Activated CD4-positive, alpha-beta T cell treated with anti-CD3 and anti-CD28 coated beads, Interleukin-2, amount 50 U/mL, for 4 hours (primary cell): ENCODE measurements around the gene SPATS2L.

Experiments used
- DNase-seq, 2 experiments: peaks; one replicate each; pipeline ENCODE4 v3.0.0-alpha.2; 2020

Gene SPATS2L

DNA sequence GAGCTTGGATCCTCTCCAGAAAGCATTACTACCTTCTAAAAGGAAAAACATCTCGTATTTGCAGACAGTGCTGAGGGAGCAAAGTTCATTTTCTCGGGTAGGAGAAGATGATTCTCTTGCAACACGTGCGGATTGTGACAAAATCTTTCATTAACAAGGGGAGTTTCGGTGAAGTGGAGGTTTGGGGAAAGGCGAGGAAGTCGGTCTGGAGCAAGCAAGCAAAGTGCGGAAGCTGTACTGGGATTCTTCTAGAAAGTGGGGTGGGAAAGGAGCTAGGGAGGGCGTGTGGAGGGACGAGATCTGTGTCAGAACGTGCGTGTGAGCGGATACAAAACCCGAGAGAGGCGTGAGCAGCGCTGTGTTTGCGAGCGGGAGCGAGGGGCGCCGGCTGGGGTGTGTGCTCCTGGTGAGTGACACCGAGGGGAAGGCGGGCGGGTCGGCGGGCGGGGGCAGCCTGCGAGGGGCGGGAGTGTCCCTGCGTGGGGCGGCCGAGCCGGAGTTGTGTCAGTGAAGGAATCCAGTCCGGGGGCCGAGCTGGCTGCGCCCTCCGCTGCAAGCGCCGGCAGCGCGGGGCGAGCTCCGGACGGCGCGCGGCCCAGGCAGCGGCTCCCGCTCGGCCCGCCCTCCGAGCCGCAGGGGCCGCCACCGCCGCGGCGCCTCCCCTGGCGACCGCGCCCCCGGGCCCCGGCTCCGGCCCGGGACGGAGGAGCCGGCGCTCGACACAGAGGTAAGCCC lies at the start of gene SPATS2L:
TSS of gene SPATS2L (plus strand) at position 498 of the 735 bp plus-strand sequence. CDS start 82,552 bp downstream, outside the sequence.
- peak; percentile 42 to 50 for DNase-seq

DNA sequence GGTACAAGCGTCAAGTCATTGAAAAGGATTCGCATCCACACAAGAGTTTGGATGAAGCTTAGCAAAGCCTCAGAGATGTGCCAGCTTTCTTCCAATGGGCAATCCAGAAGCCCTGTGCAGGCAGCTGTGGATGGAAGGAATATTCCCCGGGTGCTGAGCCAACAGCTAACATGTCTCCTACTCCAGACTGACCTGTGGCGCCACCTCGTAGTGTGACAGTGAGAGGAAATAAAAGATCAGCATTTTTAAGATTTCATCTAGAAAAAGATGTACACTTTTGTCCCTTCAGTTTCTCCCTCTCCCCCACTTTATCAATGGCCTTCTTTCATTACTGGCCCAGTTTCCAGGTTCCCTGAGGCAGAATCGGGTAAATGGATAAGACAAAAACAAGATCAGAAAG lies 48.9 kb upstream of the SPATS2L start:
- no peak for DNase-seq

DNA sequence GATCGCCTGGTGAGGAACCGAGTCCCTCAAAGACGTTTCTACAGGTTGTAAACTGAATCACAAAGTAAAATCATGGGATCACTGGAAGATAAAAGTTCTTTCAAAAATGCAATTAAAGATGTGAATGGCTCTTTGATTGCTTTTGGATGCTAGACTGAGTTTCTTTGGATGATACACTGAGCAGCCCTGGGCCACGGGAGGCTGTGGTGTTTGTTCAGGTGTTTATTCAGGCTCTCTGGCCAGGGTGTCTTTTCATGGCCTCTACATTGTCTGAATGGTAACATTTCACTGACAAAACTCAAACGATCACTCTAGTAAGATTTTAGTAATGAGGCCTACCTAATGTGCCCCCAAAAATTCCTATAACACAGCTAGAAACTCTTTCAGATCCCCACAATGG lies 48.4 kb upstream of the SPATS2L start:
- DNase-seq, result no peak

DNA sequence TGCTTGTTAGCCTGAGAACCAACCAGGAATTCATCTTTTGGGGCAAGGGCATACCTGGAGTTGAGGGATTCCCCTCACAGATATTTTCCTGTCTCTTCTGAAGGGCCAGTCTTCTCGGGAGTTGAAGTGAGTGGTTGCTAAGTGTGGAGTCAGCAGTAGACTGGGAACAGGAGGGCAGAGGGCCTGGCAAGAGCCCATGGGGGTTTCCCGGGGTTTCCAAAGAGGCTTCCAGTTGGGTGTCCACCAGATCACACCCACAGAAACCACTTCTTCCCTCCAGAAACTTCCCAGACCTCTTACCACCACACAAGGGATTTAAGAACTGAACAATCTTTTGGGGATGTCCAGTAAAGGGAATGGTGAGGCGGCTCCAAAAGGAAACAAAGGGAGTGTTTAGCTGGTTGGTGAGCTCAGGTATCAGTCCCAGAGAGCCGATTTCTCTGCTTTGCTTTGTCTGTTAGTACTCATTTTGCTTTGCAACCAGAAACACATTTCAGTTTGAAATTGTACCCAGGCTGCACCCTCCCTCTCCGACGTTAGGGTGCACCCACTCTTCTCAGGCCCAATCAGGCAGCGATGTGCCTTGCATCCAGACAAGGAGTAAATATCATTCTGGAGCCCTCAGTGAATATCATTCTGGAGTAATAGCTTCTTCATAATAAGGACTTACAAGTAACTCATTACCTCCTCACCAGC lies 47.5 kb upstream of the SPATS2L start:
- no peak for DNase-seq

- DNase-seq, result no peak
Measured at GRCh38 chr2:200259577-200259957, 46.9 kb upstream of the SPATS2L start.

GRCh38 chr2:200262047-200262446 lies 44.4 kb upstream of the SPATS2L start:
- DNase-seq, result no peak

DNA sequence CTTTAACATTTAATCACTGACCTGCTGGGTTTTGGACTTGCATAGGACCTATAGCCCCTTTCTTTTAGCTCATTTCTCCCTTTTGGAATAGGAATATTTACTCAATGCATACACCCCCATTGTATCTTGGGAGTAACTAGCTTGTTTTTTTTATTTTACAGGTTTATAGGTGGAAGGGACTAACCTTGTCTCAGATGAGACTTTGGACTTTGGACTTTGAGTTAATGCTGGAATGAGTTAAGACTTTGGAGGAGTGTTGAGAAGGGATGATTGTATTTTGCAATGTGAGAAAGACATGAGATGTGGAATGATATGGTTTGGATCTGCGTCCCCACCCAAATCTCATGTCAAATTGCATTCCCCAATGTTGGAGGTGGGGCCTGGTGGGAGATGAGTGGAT lies 43.2 kb upstream of the SPATS2L start:
- no peak for DNase-seq

DNA sequence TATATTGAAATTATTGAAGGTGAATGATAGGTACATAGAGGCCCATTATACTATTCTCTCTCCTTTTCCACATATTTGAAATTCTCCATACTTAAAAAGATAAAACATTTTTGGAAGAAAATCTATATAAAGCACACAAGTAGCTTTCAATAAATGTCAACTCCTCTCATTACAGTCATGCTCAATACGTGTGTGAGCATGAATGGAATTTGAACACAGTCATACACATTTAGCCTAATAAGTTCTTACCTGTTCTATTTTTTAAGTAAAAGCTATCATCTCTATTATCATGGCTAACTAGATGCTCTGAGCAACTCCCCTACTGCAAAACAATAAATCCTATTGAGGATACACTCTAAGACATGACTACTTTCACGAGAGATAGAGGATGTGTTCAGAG lies 41.9 kb upstream of the SPATS2L start:
- no peak for DNase-seq

DNA sequence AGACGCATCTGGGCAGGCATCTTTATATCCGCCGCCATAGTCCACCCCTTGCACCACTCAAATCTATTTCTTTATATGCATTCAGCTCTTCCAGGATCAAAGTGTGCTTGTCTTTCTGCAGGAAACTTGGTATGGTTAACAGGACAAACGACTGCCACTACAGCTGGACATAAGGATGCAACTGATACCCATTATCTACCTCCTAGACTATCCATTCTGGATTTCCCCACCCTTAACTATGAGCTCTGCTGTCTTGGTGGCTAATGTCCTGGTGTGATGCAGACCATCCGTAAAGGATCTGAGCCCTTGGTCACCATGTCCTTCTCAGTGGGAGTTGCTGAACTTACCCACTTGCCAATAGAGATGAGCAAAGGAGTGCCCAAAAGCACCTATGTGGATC lies 40.1 kb upstream of the SPATS2L start:
- no peak for DNase-seq

DNA sequence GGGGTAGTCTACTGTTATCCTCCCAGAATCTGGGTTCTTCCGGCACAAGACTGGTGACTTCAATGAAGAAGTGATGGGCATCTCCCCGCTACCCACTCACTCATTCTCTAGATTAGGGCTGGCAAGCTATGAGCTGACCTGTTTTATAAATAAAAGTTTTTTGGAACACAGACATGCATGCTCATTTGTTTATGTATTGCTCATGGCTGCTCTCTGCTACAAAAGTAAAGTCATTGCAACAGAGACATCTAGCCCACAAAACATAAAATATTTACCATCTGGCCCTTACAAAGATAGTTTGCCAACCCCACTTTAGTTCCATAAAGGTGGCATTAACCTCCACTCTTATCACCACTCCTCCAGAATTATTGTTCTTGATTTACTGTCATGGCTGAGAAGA lies 39.1 kb upstream of the SPATS2L start:
- no peak for DNase-seq

GRCh38 chr2:200270732-200271131 lies 35.8 kb upstream of the SPATS2L start:
- DNase-seq, result no peak

DNA sequence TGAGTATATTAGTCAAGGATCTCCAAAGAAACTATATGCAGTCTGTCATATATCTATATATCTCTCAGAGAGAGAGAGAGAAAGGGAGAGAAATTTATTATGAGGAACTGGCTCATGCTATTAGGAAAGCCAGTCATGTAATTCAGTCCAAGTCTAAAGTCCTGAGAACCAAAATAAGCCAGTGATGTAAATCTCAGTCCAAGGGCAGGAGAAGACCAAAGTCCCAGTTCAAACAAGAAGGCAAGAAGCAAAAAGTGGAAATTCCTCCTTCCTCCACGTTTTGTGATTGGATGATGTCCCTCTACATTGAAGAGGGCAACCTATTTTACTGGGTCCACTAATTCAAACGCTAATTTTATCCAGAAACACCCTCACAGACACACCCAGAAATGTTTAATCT lies 34.2 kb upstream of the SPATS2L start:
- DNase-seq, result no peak

DNA sequence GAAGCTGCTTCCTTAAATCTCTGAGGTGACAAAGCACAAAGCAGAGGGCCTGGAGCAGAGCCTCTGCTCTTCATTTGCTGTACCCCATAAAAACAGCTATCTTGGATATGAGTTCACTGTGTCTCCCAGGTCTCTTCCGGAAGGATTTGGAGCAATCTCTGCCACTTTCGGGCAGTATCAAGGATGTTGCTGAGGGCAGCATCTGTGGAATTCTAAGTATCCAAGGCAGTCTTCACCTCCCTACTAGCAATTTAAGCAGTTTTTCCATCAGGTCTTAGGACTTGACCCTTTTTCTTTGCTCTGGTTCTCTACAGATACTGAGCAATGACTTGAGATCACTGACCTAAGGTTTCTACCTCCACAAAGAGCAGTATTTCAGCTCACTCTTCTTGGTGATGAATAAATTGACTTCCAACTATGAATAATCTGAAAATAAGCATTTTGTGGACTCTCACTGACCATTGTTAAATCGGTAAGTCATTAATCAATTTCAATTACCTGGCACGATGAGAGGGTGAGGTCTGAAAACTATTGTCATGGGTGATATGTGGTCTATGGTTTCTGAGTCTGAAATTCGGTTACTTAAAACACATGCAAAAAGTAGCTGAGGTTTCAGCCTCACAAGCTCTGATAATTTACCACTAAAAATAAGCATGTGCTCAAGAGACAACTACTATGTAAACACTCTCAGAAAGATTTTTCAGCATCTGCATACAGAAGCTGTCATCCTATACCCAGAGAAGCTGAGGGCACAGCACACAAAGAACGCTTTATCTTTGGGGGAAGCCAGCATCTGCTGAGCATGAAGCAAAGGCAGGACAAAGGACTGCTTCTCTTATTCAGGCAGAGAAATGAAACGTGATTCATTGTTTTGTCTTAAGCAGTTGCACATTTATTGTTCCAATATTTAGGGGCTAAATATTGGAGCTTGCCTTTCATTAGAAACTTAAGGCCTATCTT lies 32.1 kb upstream of the SPATS2L start:
- DNase-seq, result no peak

- DNase-seq, result no peak
Measured at GRCh38 chr2:200275295-200276013, 31.0 kb upstream of the SPATS2L start.

- DNase-seq, result no peak
Measured at GRCh38 chr2:200276472-200276871, 30.0 kb upstream of the SPATS2L start.

DNA sequence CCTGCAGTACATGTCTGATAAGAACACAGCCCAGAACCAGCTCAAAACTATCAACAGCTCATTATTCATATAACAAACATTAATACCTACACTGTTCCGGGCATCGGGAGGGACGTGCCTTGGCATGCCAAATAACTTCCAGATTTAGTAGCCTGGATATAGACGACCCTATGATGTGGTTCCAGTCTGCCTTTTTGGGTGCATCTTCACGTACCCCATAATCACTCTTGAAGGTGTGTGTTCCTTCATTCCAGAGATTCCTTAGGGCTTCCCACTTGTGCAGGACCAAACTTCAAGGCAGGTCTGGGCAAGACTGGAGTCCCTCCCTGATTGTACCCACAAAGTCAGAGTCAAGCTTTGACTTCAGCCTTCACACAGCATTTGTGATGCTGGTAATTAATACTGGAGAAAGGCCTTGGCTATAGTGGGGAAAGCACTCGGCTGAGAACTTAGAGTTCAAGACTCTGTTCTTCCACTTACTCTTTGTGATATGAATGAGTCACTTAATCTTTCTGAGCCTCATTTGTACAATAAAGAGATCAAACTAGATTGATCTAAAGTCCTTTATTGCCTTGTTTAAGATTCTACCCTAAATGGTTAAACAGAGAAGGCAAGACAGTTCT lies 27.7 kb upstream of the SPATS2L start:
- DNase-seq, result no peak

GRCh38 chr2:200279857-200280256 lies 26.6 kb upstream of the SPATS2L start:
- DNase-seq, result no peak

- DNase-seq, result no peak
Measured at GRCh38 chr2:200286578-200286977, 19.9 kb upstream of the SPATS2L start.

DNA sequence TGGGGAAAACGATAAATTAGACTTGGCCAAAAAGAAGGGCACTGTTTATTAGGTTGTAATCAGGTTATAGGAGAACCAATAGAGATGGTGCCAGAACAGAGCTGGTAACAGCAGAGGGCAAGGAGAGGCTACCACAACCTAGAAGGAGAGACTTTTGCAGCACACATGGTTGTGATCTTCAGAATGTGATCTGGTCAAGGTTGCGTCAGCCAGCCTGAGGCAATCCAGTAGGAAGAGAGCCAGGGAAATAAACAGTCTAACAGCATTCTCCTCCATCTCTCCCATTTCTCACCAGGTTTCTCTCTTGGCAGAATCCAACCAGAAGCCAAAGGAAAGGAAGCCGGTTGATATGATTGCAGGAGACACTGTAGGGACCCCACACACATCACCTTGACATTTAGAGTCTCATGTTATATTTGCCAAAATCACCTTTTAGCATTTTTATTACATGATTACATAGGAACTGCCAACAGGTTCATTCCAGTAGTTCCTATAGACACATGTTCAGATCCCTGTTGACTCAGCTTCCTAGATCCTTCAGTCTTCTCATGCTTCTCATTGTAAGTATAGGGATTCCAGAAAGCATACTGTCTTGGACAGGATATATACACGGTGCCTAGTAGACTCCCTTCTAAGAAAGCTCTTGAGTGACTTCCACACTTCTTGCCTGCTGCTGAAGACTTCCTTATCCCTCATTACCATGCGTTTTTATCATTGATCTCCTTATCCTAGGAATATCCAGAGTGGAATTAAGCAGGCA lies 17.6 kb upstream of the SPATS2L start:
- DNase-seq, result no peak

GRCh38 chr2:200296118-200296517 lies 10.4 kb upstream of the SPATS2L start:
- DNase-seq, result no peak

DNA sequence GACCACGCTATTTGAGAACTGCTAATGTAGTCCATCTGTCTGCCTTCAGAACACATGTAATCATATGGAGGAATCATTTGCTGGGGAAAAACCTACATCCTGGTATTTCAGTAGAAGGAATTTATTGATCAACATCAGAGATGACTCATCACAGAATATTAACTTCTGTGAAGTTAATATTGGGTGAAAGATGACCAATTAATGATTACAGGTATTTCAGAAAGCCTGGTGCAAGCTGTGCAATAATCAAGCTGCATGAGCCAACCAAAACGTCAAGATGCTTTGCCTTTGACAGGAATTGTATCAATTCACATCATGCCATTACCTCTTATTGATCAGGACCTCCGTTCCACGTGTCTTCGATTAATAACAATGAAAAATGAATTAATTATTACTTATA lies 9.4 kb upstream of the SPATS2L start:
- DNase-seq, result no peak

DNA sequence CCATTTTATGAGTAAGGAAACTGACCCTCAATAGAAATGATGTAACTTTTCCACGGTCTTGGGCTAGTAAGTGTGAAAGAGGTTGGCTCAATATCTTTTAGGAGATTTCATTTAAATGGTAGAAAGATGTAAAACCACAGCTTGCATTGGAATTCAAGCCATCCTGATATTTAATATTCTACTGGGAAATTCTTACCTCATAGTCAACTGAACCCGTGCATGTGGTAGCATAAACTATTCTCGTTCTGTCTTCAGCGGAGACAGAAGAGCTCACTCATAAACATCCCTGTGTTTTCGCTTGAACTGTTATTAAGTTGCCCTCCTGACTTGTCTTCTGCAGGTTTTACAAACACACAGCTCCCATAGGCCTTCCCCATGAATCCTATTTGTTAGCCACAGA lies 8.5 kb upstream of the SPATS2L start:
- DNase-seq, result no peak
